OCI-LY7 (cell line): Measurements from ENCODE around the gene CYP17A1. TPM values are rescaled to one million over a fixed set of nuclear protein-coding genes. Genes with fewer than 3 reads are reported as not detected.

Experiments used
- BruUV-seq: library from RNA; stranded (reverse); fragments of 400-500 nt; replicated peaks from 2 replicates; lab custom pipeline; 2021; lab: Mats Ljungman, UMichigan
- CTCF ChIA-PET: fragments of 300-600 bp; sonication (Branson Sonifier 250); formaldehyde crosslinking; loops from one replicate; lab custom pipeline; 2022; ENCODE audit warnings: antibody characterized with exemption; ENCODE audit not compliant: unreplicated experiment; lab: Charles Lee
- POLR2A ChIA-PET: fragments of 300-600 bp; sonication (Branson Sonifier 250); formaldehyde crosslinking; loops from one replicate; lab custom pipeline; 2022; ENCODE audit warnings: antibody characterized with exemption; lab: Charles Lee
- DNase-seq: peaks from one replicate; pipeline ENCODE4 v3.0.0-alpha.2; 2015; ENCODE audit warnings: low spot score
- H2AFZ ChIP-seq: fragments of 200-600 bp; sonication (generic), shearing (Covaris generic); 2 replicates; pipeline ENCODE4 v1.6.1; 2014; ENCODE audit warnings: mild to moderate bottlenecking, antibody characterized with exemption, low read length, moderate library complexity
- H3K27ac ChIP-seq: fragments of 200-600 bp; sonication (generic); 2 replicates; pipeline ENCODE4 v1.5.1; 2014; ENCODE audit warnings: mixed run types, low read depth, mild to moderate bottlenecking, moderate library complexity, low read length, inconsistent platforms; ENCODE audit not compliant: poor library complexity, severe bottlenecking
- H3K36me3 ChIP-seq: fragments of 200-600 bp; sonication (generic); 2 replicates; pipeline ENCODE4 v1.6.1; 2014; ENCODE audit warnings: mild to moderate bottlenecking, antibody characterized with exemption, low read length, moderate library complexity, mixed read lengths; ENCODE audit not compliant: insufficient read depth
- H3K4me1 ChIP-seq: fragments of 200-600 bp; sonication (generic); 2 replicates; pipeline ENCODE4 v1.5.1; 2014; ENCODE audit warnings: mild to moderate bottlenecking, low read length; ENCODE audit not compliant: insufficient read depth, poor library complexity, severe bottlenecking
- H3K4me2 ChIP-seq: fragments of 200-600 bp; sonication (generic); 2 replicates; pipeline ENCODE4 v1.6.1; 2014; ENCODE audit warnings: mild to moderate bottlenecking, low read length
- H3K4me3 ChIP-seq: fragments of 200-600 bp; sonication (generic); 2 replicates; pipeline ENCODE4 v1.5.1; 2014; ENCODE audit warnings: mild to moderate bottlenecking, low read depth, low read length; ENCODE audit not compliant: poor library complexity, severe bottlenecking
- H3K79me2 ChIP-seq: fragments of 200-600 bp; sonication (generic); 2 replicates; pipeline ENCODE4 v1.6.1; 2016; ENCODE audit warnings: low read depth, mild to moderate bottlenecking, low read length, moderate library complexity, mixed read lengths; ENCODE audit not compliant: insufficient read depth
- H3K9me2 ChIP-seq: fragments of 200-600 bp; sonication (generic); 2 replicates; pipeline ENCODE4 v1.6.1; 2016; ENCODE audit warnings: mild to moderate bottlenecking, low read length, mixed read lengths; ENCODE audit not compliant: insufficient read depth
- H3K9me3 ChIP-seq: fragments of 200-600 bp; sonication (generic); 2 replicates; pipeline ENCODE4 v1.6.1; 2014; ENCODE audit warnings: mild to moderate bottlenecking, mixed run types, low read length, mixed read lengths
- H4K20me1 ChIP-seq: fragments of 200-600 bp; sonication (generic); 2 replicates; pipeline ENCODE4 v1.6.1; 2014; ENCODE audit warnings: mild to moderate bottlenecking, antibody characterized with exemption, low read length, moderate library complexity, mixed read lengths; ENCODE audit not compliant: insufficient read depth
- CTCF ChIP-seq: fragments of 200-600 bp; sonication (generic); conservative IDR thresholded peaks from 2 replicates; pipeline ENCODE4 v1.5.1; 2014; ENCODE audit warnings: mild to moderate bottlenecking, antibody characterized with exemption, low read length, moderate library complexity, mixed read lengths
- EZH2phosphoT487 ChIP-seq: fragments of 200-600 bp; sonication (generic); IDR thresholded peaks from 2 replicates; pipeline ENCODE4 v1.6.1; 2018; ENCODE audit warnings: low read depth, borderline replicate concordance, mild to moderate bottlenecking, mixed run types, antibody characterized with exemption, low read length, moderate library complexity, mixed read lengths
- intact Hi-C: fragments of 100-400 bp; cut with micrococcal nuclease; formaldehyde crosslinking; loops from one replicate; pipeline ENCODE4 v1.10.0; 2022; ENCODE audit not compliant: unreplicated experiment
- small RNA-seq: library from RNA; depleted of rRNA; stranded (forward); fragments of <200 nt; gene quantifications from one replicate; pipeline ENCODE3, GENCODE V24; 2014
- total RNA-seq, 2 experiments: library from RNA; depleted of rRNA in 1 of 2; stranded (reverse); fragments of >200 nt in 1 of 2; shearing (Covaris generic) in 1 of 2; gene quantifications; 2 replicates each; pipeline ENCODE4 v1.2.3, GENCODE V29; 2014 to 2022

Gene CYP17A1
- total RNA-seq, 2 experiments from 2014 or later, result not detected

- no peak overlapping the region for H3K4me2 ChIP-seq
- POLR2A ChIA-PET, result interaction anchor here (0.6 kb wide), 1 partner anchor 913 kb away, joined by 4 read pairs; no protein-coding TSS in a partner anchor
- H4K20me1 ChIP-seq, result no peaks in the 10 kb centered on the region
- H3K79me2 ChIP-seq, result no peaks in the 10 kb centered on the region
- intact Hi-C loops, result no loop called here
- BruUV-seq, result no TSS peak
- no peak overlapping the region for H3K4me3 ChIP-seq
- H3K27ac ChIP-seq, result no peak overlapping the region
- no peak overlapping the region for H2AFZ ChIP-seq
- CTCF ChIA-PET, result no interaction called here
- 0 out of 2 replicates have a peak, but pooled peaks cover 6% of the 10 kb centered on the region for H3K36me3 ChIP-seq
- no peaks in the 10 kb centered on the region for H3K9me2 ChIP-seq
- no peak for DNase-seq
- no peaks in the 10 kb centered on the region for H3K9me3 ChIP-seq
- TF ChIP-seq EZH2phosphoT487, result no peak
- TF ChIP-seq CTCF, result no peak
- no peaks in the 10 kb centered on the region for H3K4me1 ChIP-seq
Observed at GRCh38 chr10:102781921-102782557, 55.2 kb downstream of the CYP17A1 start.

GRCh38 chr10:102781090-102781920 is 55.9 kb downstream of the CYP17A1 start:
- Histone ChIP-seq H3K9me2 (no peaks in the 10 kb centered on the region), H3K4me3 (no peak overlapping the region), H3K79me2 (no peaks in the 10 kb centered on the region), H3K4me1 (no peaks in the 10 kb centered on the region), H3K27ac (no peak overlapping the region), H3K36me3 (0 out of 2 replicates have a peak, but pooled peaks cover 6% of the 10 kb centered on the region), H3K4me2 (no peak overlapping the region), H3K9me3 (no peaks in the 10 kb centered on the region), H2AFZ (no peak overlapping the region), H4K20me1 (no peaks in the 10 kb centered on the region)
- ChIA-PET CTCF (no interaction called here), POLR2A (interaction anchor here (0.6 kb wide), 1 partner anchor 912 kb away, joined by 4 read pairs; no protein-coding TSS in a partner anchor)
- no peak for DNase-seq
- BruUV-seq, result no TSS peak
- no peak for TF ChIP-seq EZH2phosphoT487
- TF ChIP-seq CTCF, result no peak
- intact Hi-C loops, result no loop called here

Small RNAs within 50 kb of the gene (small RNA-seq; reads per million reads assigned to genes)
- gene AS3MT (not detected), gene RF00026 (not detected), gene RNU6-1231P (not detected)

Other genes with a start within 250 kb of the CYP17A1 start
- 54.2 and 67.3 TPM in 2 replicates for gene TRIM8, start 192.9 kb downstream of the CYP17A1 start, total RNA-seq (2014; rRNA removed; shearing (Covaris generic))
- gene TRIM8, start 192.9 kb downstream of the CYP17A1 start, total RNA-seq (2022), result 73.1 and 92.1 TPM in 2 replicates
- 7.3 and 8.1 TPM in 2 replicates for gene ARL3, start 123.0 kb downstream of the CYP17A1 start, total RNA-seq (2014; rRNA removed; shearing (Covaris generic))
- gene ARL3, start 123.0 kb downstream of the CYP17A1 start, total RNA-seq (2022), result 11.7 and 12.5 TPM in 2 replicates
- 26.9 and 38.1 TPM in 2 replicates for gene SFXN2, start 122.8 kb downstream of the CYP17A1 start, total RNA-seq (2014; rRNA removed; shearing (Covaris generic))
- gene SFXN2, start 122.8 kb downstream of the CYP17A1 start, total RNA-seq (2022), result 43.0 and 45.1 TPM in 2 replicates
- 12.5 and 17.6 TPM in 2 replicates for gene WBP1L, start 93.5 kb downstream of the CYP17A1 start, total RNA-seq (2014; rRNA removed; shearing (Covaris generic))
- 22.3 and 24.4 TPM in 2 replicates for gene WBP1L, start 93.5 kb downstream of the CYP17A1 start, total RNA-seq (2022)
- 2.8 and 3.3 TPM in 2 replicates for gene BORCS7, start 16.8 kb upstream of the CYP17A1 start, total RNA-seq (2014; rRNA removed; shearing (Covaris generic))
- 4.5 and 5.6 TPM in 2 replicates for gene BORCS7, start 16.8 kb upstream of the CYP17A1 start, total RNA-seq (2022)
- 0.59 TPM in 1 of 2 replicates, not detected in the other for gene AS3MT, start 32.1 kb upstream of the CYP17A1 start, total RNA-seq (2014; rRNA removed; shearing (Covaris generic))
- not detected in 2 replicates for gene AS3MT, start 32.1 kb upstream of the CYP17A1 start, total RNA-seq (2022)
- 5.8 and 7.2 TPM in 2 replicates for gene CNNM2, start 80.9 kb upstream of the CYP17A1 start, total RNA-seq (2014; rRNA removed; shearing (Covaris generic))
- 6.6 and 7.9 TPM in 2 replicates for gene CNNM2, start 80.9 kb upstream of the CYP17A1 start, total RNA-seq (2022)